Measurements from ENCODE around the gene PITPNB. TPM values are rescaled to one million over a fixed set of nuclear protein-coding genes. Genes with fewer than 3 reads are reported as not detected.
A peak's percentile ranks its signal among the peaks of the same experiment; 100 is the strongest.

Gene PITPNB
- total RNA-seq, 1 donor, result 29.4 TPM

DNA sequence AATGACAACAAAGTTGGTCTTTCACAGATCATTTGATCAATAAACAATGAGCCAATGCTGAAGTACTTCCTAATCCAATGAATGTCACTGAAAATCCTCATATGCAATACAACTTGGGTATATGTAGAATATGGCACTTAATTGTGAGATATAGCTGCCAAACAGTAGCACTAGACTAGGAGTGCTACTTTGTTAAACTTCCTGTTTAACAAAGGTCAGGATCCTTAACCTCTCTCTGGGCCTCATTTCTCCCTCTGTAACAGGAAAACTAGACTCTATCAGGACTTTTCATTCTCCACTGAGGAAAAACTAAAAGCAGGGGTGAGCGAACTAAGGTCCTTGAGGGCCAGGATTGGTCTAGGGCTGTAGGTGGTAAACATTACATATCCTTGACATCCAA is 56.1 kb downstream of the PITPNB start:
- H3K4me3 ChIP-seq (ENCODE audit: low read depth, low read length), result no peak overlapping the region
- no peak for DNase-seq (ENCODE audit: low read depth)
- TF ChIP-seq, protein P1, sequence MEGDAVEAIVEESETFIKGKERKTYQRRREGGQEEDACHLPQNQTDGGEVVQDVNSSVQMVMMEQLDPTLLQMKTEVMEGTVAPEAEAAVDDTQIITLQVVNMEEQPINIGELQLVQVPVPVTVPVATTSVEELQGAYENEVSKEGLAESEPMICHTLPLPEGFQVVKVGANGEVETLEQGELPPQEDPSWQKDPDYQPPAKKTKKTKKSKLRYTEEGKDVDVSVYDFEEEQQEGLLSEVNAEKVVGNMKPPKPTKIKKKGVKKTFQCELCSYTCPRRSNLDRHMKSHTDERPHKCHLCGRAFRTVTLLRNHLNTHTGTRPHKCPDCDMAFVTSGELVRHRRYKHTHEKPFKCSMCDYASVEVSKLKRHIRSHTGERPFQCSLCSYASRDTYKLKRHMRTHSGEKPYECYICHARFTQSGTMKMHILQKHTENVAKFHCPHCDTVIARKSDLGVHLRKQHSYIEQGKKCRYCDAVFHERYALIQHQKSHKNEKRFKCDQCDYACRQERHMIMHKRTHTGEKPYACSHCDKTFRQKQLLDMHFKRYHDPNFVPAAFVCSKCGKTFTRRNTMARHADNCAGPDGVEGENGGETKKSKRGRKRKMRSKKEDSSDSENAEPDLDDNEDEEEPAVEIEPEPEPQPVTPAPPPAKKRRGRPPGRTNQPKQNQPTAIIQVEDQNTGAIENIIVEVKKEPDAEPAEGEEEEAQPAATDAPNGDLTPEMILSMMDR (IDR thresholded peaks at IDR 0.05; ENCODE audit: insufficient read depth, low read depth, low read length), result no peak

DNA sequence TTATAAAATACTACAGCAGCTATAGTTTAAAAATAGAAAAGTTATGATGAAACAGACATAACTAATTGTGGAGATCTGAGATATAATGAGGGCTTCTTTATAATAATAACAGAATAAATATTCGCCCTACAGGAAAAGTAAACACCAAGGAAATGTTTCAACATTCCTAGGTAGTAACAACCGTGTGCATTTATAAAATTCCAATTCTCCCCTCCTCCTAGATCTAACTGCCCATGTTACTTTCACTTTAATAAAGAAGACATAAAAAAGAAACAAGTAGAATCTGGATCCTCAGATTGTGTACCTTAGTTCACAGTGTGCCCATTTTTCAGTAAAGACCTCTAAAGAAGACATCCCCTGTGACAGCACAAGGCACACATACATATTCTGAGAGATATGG is 59.7 kb downstream of the PITPNB start:
- H3K4me3 ChIP-seq (ENCODE audit: low read depth, low read length), result no peak overlapping the region

GRCh38 chr22:27858626-27859025 is 60.4 kb downstream of the PITPNB start:
- no peak overlapping the region for H3K4me3 ChIP-seq (ENCODE audit: low read depth, low read length)
- TF ChIP-seq, protein P1 (IDR thresholded peaks at IDR 0.05; ENCODE audit: insufficient read depth, low read depth, low read length), result no peak
- no peak for DNase-seq (ENCODE audit: low read depth)

More for the DNA sequence above, 59.7 kb downstream of the PITPNB start:
- no peak for DNase-seq (ENCODE audit: low read depth)
- TF ChIP-seq, protein P1 (IDR thresholded peaks at IDR 0.05; ENCODE audit: insufficient read depth, low read depth, low read length), result no peak

- TF ChIP-seq, protein P1 (IDR thresholded peaks at IDR 0.05; ENCODE audit: insufficient read depth, low read depth, low read length), result no peak
- H3K4me3 ChIP-seq (ENCODE audit: low read depth, low read length), result no peak overlapping the region
- no peak for DNase-seq (ENCODE audit: low read depth)
Observed at GRCh38 chr22:27857443-27857842, 61.6 kb downstream of the PITPNB start.

- TF ChIP-seq, protein P1 (IDR thresholded peaks at IDR 0.05; ENCODE audit: insufficient read depth, low read depth, low read length), result no peak
- H3K4me3 ChIP-seq (ENCODE audit: low read depth, low read length), result no peak overlapping the region
- DNase-seq (ENCODE audit: low read depth), result no peak
Observed at GRCh38 chr22:27856386-27856785, 62.7 kb downstream of the PITPNB start.

GRCh38 chr22:27853424-27853823 is 65.6 kb downstream of the PITPNB start:
- DNase-seq (ENCODE audit: low read depth), result peak; percentile 86
- TF ChIP-seq, protein P1 (IDR thresholded peaks at IDR 0.05; ENCODE audit: insufficient read depth, low read depth, low read length), result no peak
- H3K4me3 ChIP-seq (ENCODE audit: low read depth, low read length), result no peak overlapping the region

Data from fibroblast of villous mesenchyme (primary cell).